SIG-M5 treated with dmso at 0.1 percent for 504 hours (cell line): ENCODE results near the gene SCD5.

Experiments
- DNase-seq: peaks from one replicate; lab custom pipeline; 2025; ENCODE audit not compliant: unreplicated experiment; lab: John Stamatoyannopoulos, UW

Gene SCD5

GRCh38 chr4:82601242-82602015 is 197.2 kb downstream of the SCD5 start:
- DNase-seq: no peak

- DNase-seq: no peak
Measured at GRCh38 chr4:82599336-82599735, 199.3 kb downstream of the SCD5 start.

GRCh38 chr4:82594456-82594855 is 204.1 kb downstream of the SCD5 start:
- DNase-seq: no peak

- no peak for DNase-seq
Measured at GRCh38 chr4:82593411-82593810, 205.2 kb downstream of the SCD5 start.

- DNase-seq: no peak
Measured at GRCh38 chr4:82592639-82593038, 206.0 kb downstream of the SCD5 start.

GRCh38 chr4:82591592-82591991 is 207.0 kb downstream of the SCD5 start:
- DNase-seq: no peak

GRCh38 chr4:82589756-82590155 is 208.8 kb downstream of the SCD5 start:
- DNase-seq: no peak

- no peak for DNase-seq
Measured at GRCh38 chr4:82588771-82589270, 209.8 kb downstream of the SCD5 start.

GRCh38 chr4:82587826-82588540 is 210.6 kb downstream of the SCD5 start:
- DNase-seq: no peak

- no peak for DNase-seq
Measured at GRCh38 chr4:82585690-82586435, 212.7 kb downstream of the SCD5 start.

GRCh38 chr4:82584931-82585330 is 213.7 kb downstream of the SCD5 start:
- no peak for DNase-seq

GRCh38 chr4:82583897-82584587 is 214.6 kb downstream of the SCD5 start:
- DNase-seq: no peak

GRCh38 chr4:82579932-82580331 is 218.7 kb downstream of the SCD5 start:
- no peak for DNase-seq
